ENCODE results near the gene PSMD8.
"Not testable (repeated sequence)": the region's sequence is repeated elsewhere in the genome, so short reads cannot be mapped to it uniquely, and the experiment has no call there.

PSMD8 gene

DNA sequence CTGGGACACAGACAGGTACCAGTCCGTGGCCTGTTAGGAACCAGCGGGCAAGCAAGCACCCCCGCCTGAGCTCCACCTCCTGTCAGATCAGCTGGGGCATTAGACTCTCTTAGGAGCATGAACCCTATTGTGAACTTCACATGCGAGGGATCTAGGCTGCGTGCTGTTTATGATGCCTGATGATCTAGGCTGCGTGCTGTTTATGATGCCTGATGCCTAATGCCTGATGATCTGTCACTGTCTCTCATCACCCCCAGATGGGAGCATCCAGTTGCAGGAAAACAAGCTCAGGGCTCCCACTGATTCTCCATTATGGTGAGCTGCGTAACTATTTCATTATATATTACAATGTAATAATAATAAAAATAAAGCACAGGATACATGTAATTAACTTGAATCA, 48.1 kb downstream of the PSMD8 start:
- peaks cover 12% of the 10 kb centered on the region for H3K27me3 ChIP-seq (ENCODE audit: control insufficient read depth, insufficient read depth, low read length, poor library complexity, severe bottlenecking)
- no peaks in the 10 kb centered on the region for H3K9me3 ChIP-seq (ENCODE audit: control insufficient read depth, low read length)
- 90 to 91% methylated on average over 6 of the region's 7 CpGs for WGBS, 2 experiments
- H3K4me3 ChIP-seq (ENCODE audit: insufficient read depth, low read depth, low read length) = no peak overlapping the region
- H3K4me1 ChIP-seq (ENCODE audit: control insufficient read depth, insufficient read depth, low read length) = peaks cover 6% of the 10 kb centered on the region
- H3K36me3 ChIP-seq (ENCODE audit: control insufficient read depth, insufficient read depth, low read length) = no peaks in the 10 kb centered on the region
- no peak overlapping the region for H3K27ac ChIP-seq (ENCODE audit: insufficient read depth, low read depth, low read length, poor library complexity, severe bottlenecking)

DNA sequence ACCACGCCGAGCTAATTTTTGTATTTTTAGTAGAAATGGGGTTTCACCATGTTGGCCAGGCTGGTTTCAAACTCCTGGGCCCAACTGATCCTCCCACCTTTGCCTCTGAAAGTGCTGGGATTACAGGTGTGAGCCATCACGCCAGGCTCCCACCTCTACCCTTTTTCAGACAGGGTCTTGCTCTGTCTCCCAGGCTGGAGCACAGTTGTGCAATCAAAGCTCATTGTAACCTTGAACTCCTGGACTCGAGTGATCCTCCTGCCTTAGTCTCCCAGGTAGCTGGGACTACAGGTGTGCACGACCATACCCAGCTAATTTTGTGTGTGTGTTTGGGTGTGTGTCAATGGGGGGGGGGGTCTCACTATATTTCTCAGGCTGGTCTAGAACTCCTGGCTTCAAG, 49.9 kb downstream of the PSMD8 start:
- 86 to 87% methylated on average over 5 of the region's 5 CpGs for WGBS, 2 experiments
- no peak overlapping the region for H3K4me3 ChIP-seq (ENCODE audit: insufficient read depth, low read depth, low read length)
- H3K27ac ChIP-seq (ENCODE audit: insufficient read depth, low read depth, low read length, poor library complexity, severe bottlenecking) = no peak overlapping the region
- no peaks in the 10 kb centered on the region for H3K27me3 ChIP-seq (ENCODE audit: control insufficient read depth, insufficient read depth, low read length, poor library complexity, severe bottlenecking)
- no peaks in the 10 kb centered on the region for H3K36me3 ChIP-seq (ENCODE audit: control insufficient read depth, insufficient read depth, low read length)
- peaks cover 6% of the 10 kb centered on the region for H3K4me1 ChIP-seq (ENCODE audit: control insufficient read depth, insufficient read depth, low read length)
- H3K9me3 ChIP-seq (ENCODE audit: control insufficient read depth, low read length) = no peaks in the 10 kb centered on the region

DNA sequence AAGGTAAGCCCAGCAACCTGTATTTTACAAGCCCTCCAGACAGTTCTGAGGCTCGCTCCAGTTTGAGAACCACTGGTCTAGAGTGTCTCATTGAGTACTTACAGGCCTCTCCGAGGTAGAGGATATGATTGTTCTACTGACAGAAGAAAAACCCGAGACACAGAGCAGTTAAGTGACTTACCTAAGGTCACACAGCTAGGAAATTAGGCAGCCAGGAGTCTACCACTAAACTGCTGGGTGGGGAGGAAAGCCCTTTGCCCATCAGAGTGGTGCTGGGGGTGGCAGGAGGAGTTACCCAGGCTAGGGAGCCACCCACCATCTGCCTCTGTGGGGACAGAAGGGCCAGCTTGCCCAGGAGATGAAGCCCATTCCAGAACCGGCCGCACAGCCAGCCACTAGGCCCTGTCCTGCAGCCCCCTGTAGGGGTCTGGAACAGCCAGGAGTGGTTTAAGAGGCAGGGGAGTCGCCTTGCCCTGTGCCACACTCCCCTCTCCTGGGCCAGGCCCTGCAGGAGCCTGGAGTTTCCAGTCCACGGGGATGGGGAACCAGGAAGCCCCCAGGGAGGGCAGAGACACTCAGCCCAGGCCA, 50.9 kb downstream of the PSMD8 start:
- Histone ChIP-seq H3K36me3 (ENCODE audit: control insufficient read depth, insufficient read depth, low read length) (no peaks in the 10 kb centered on the region), H3K27ac (ENCODE audit: insufficient read depth, low read depth, low read length, poor library complexity, severe bottlenecking) (no peak overlapping the region), H3K27me3 (ENCODE audit: control insufficient read depth, insufficient read depth, low read length, poor library complexity, severe bottlenecking) (no peaks in the 10 kb centered on the region), H3K4me3 (ENCODE audit: insufficient read depth, low read depth, low read length) (no peak overlapping the region), H3K9me3 (ENCODE audit: control insufficient read depth, low read length) (no peaks in the 10 kb centered on the region), H3K4me1 (ENCODE audit: control insufficient read depth, insufficient read depth, low read length) (peaks cover 6% of the 10 kb centered on the region)
- WGBS, 2 experiments = 83 to 85% methylated on average over 7 of the region's 7 CpGs

DNA sequence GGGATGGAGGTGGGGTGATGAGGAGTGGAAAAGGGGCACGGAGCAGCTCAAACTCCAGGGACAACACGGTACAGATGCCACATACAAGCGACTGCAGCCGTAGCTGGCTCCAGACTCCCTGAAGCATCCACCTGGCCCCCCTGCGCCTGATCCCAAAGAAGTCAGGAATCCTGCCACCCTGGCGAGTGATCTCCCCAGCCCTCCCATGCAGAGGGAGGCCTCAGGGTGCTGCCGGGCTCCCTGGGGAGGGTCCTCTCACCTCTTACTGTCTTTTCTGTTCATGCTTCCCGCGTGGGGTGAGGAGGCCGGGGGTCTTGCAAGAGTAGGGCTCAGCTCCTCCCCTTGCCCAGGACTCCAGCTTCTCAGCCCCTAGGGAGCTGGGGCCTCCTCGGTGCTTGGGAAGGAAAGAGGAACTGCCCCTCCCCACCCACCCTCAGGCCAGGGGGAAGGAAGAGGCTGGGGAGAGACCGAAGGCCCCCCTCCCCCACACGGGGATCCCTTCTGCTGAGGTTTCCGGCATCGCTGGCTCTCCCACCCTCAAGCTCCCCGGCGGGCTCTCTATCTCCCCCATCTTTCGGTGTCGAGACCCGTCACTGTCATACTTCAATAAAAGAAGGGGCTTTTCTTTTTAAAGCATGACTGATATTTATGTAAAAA, 51.6 kb downstream of the PSMD8 start, which contains the start of gene RASGRP4:
TSS of gene RASGRP4 (minus strand) at position 410 of the 657 bp plus-strand sequence. CDS start at position 282, 128 bp downstream.
- H3K4me1 ChIP-seq (ENCODE audit: control insufficient read depth, insufficient read depth, low read length) = peaks cover 6% of the 10 kb centered on the region
- 47 to 50% methylated on average over 14 to 18 of the region's 20 CpGs for WGBS, 2 experiments
- H3K27ac ChIP-seq (ENCODE audit: insufficient read depth, low read depth, low read length, poor library complexity, severe bottlenecking) = no peak within 1 kb of the TSS
- no peaks in the 10 kb centered on the region for H3K36me3 ChIP-seq (ENCODE audit: control insufficient read depth, insufficient read depth, low read length)
- no peaks in the 10 kb centered on the region for H3K27me3 ChIP-seq (ENCODE audit: control insufficient read depth, insufficient read depth, low read length, poor library complexity, severe bottlenecking)
- H3K4me3 ChIP-seq (ENCODE audit: insufficient read depth, low read depth, low read length) = no peak within 1 kb of the TSS
- H3K9me3 ChIP-seq (ENCODE audit: control insufficient read depth, low read length) = no peaks in the 10 kb centered on the region

DNA sequence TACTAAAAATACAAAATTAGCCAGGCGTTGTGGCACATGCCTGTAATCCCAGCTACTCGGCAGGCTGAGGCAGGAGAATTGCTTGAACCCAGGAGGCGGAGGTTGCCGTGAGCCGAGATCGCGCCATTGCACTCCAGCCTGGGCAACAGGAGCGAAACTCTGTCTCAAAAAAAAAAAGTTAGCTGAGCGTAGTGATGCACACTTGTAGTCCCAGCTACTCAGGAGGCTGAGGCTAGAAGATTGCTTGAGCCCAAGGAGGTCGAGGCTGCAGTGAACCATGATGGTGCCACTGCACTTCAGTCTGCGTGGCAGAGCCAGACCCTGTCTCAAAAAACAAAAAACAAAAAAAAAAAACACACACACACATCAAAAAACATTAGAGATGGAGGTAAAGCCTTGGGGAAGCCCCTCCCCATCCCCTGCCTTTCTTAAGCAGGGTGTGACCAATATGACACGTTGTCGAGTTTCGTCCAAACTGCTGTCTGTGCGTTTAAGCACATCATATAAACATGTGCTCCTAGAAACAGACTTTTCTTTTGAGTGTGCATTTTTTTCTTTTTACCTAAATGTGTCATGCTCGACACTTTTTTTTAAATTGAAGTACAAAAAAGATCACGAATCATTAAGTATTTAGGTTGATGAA, 52.8 kb downstream of the PSMD8 start:
- WGBS, 2 experiments = 91 to 92% methylated on average over 17 of the region's 17 CpGs

DNA sequence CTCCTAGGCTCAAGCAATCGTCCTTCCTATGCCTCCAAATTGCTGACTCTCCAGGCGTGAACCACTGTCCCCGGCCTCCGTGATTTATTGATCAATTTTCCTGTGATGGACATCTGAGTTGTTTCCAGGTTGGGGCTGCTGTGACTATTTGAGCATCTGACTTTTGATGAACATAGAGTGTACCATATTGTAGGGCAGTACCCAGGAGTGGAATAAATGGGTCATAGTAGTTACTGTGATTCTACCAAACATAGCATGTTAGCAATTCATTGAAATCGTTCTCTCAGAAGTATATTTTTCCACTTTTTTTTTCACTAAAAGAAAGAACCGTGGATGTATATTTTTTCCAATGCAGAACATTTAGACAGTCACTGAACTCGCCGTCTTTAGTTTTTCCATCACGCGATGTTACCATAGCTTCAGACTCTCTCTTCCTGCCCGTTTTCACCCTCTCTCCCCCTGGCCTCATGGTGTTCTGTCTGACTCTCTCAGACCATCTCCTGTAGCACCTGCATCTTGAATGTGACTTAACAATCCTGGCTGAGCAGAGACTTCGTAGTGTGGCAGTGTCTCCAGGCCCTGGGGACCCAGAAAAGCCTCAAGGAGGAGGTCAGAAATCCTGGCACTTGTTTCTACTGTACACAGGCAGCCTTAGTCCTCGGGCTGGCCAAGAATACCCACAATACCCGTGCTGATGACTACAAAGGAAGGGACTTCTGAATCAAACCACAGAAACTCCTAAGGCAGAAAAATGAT, 54.9 kb downstream of the PSMD8 start:
- WGBS, 2 experiments = 87 to 88% methylated on average over 14 of the region's 14 CpGs
- Histone ChIP-seq H3K27ac (ENCODE audit: insufficient read depth, low read depth, low read length, poor library complexity, severe bottlenecking) (no peak overlapping the region), H3K36me3 (ENCODE audit: control insufficient read depth, insufficient read depth, low read length) (no peaks in the 10 kb centered on the region), H3K4me3 (ENCODE audit: insufficient read depth, low read depth, low read length) (no peak overlapping the region), H3K9me3 (ENCODE audit: control insufficient read depth, low read length) (no peaks in the 10 kb centered on the region), H3K27me3 (ENCODE audit: control insufficient read depth, insufficient read depth, low read length, poor library complexity, severe bottlenecking) (no peaks in the 10 kb centered on the region), H3K4me1 (ENCODE audit: control insufficient read depth, insufficient read depth, low read length) (peaks cover 12% of the 10 kb centered on the region)

More for the DNA sequence above, 52.8 kb downstream of the PSMD8 start:
- not testable (repeated sequence) for H3K4me1 ChIP-seq (ENCODE audit: control insufficient read depth, insufficient read depth, low read length); H3K36me3 ChIP-seq (ENCODE audit: control insufficient read depth, insufficient read depth, low read length); H3K27ac ChIP-seq (ENCODE audit: insufficient read depth, low read depth, low read length, poor library complexity, severe bottlenecking); H3K27me3 ChIP-seq (ENCODE audit: control insufficient read depth, insufficient read depth, low read length, poor library complexity, severe bottlenecking); H3K4me3 ChIP-seq (ENCODE audit: insufficient read depth, low read depth, low read length); H3K9me3 ChIP-seq (ENCODE audit: control insufficient read depth, low read length)

DNA sequence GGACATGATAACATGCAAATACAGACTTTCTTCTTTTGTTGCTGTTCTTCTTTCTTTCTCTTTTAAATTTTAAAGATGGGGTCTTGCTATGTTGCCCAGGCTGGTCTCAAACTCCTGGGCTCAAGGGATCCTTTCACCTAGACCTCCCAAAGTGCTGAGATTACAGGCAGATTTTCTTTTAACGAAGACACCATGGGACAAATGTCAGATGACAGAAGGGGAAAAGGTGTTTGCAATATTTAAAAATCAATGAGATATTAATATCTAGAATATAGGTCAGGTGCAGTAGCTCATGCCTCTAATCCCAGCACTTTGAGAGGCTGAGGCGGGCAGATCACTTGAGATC, 55.4 kb downstream of the PSMD8 start:
- peaks cover 18% of the 10 kb centered on the region for H3K4me1 ChIP-seq (ENCODE audit: control insufficient read depth, insufficient read depth, low read length)
- no peaks in the 10 kb centered on the region for H3K9me3 ChIP-seq (ENCODE audit: control insufficient read depth, low read length)
- WGBS, 2 experiments = 92 to 100% methylated on average over 1 to 2 of the region's 2 CpGs
- H3K27ac ChIP-seq (ENCODE audit: insufficient read depth, low read depth, low read length, poor library complexity, severe bottlenecking) = no peak overlapping the region
- H3K4me3 ChIP-seq (ENCODE audit: insufficient read depth, low read depth, low read length) = no peak overlapping the region
- no peaks in the 10 kb centered on the region for H3K27me3 ChIP-seq (ENCODE audit: control insufficient read depth, insufficient read depth, low read length, poor library complexity, severe bottlenecking)
- no peaks in the 10 kb centered on the region for H3K36me3 ChIP-seq (ENCODE audit: control insufficient read depth, insufficient read depth, low read length)

DNA sequence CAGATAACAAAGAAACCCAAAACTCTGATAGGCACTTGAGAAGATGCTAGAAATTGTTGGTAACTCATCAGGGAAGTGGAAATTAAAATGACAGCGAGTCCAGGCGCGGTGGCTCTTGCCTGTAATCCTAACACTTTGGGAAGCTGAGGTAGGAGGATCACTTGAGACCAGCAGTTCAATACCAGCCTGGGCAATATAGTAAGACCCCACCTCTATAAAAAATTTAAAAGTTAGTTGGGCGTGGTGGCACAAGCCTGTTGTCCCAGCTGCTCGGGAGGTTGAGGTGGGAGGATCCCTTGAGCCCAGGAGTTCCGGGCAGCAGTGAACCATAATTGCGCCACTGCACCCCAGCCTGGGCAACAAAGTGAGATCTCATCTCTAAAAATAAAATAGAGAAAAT, 56.6 kb downstream of the PSMD8 start:
- WGBS, 2 experiments = 94 to 97% methylated on average over 7 of the region's 7 CpGs
- H3K9me3 ChIP-seq (ENCODE audit: control insufficient read depth, low read length) = no peaks in the 10 kb centered on the region

DNA sequence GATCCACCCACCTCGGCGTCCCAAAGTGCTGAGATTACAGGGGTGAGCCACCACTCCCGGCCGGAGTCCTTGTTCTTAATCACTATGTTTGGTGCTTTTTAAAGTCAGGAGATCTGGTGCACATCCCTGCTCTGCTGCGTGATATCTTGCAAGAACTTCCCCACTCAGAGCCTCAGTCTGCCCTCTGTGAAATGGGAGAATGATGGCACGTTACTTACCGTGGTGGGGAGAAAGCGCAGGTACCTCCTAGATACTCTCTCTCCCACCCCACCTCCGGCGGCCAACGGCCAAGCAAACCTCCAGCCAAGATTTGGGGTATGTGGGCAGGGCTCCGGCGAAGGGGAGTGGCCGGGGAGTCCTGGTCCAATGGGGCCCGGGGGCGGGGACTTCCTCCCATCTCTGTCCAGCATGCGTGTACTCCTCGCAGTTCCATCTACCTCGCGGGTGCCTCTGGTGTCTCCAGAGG, 58.9 kb downstream of the PSMD8 start, which contains the start of gene RYR1:
TSS of gene RYR1 (plus strand) at position 424 of the 466 bp plus-strand sequence. CDS start 139 bp downstream, outside the sequence.
- H3K27me3 ChIP-seq (ENCODE audit: control insufficient read depth, insufficient read depth, low read length, poor library complexity, severe bottlenecking) = no peaks in the 10 kb centered on the region
- H3K4me3 ChIP-seq (ENCODE audit: insufficient read depth, low read depth, low read length) = peak within 1 kb of the TSS; percentile 5
- H3K4me1 ChIP-seq (ENCODE audit: control insufficient read depth, insufficient read depth, low read length) = peaks cover 18% of the 10 kb centered on the region
- 17 to 20% methylated on average over 17 to 20 of the region's 20 CpGs for WGBS, 2 experiments
- no peaks in the 10 kb centered on the region for H3K36me3 ChIP-seq (ENCODE audit: control insufficient read depth, insufficient read depth, low read length)
- H3K9me3 ChIP-seq (ENCODE audit: control insufficient read depth, low read length) = no peaks in the 10 kb centered on the region
- no peak within 1 kb of the TSS for H3K27ac ChIP-seq (ENCODE audit: insufficient read depth, low read depth, low read length, poor library complexity, severe bottlenecking)

More for the DNA sequence above, 56.6 kb downstream of the PSMD8 start:
- Histone ChIP-seq H3K4me1 (ENCODE audit: control insufficient read depth, insufficient read depth, low read length) (peaks cover 18% of the 10 kb centered on the region), H3K27ac (ENCODE audit: insufficient read depth, low read depth, low read length, poor library complexity, severe bottlenecking) (no peak overlapping the region), H3K4me3 (ENCODE audit: insufficient read depth, low read depth, low read length) (no peak overlapping the region), H3K36me3 (ENCODE audit: control insufficient read depth, insufficient read depth, low read length) (no peaks in the 10 kb centered on the region), H3K27me3 (ENCODE audit: control insufficient read depth, insufficient read depth, low read length, poor library complexity, severe bottlenecking) (no peaks in the 10 kb centered on the region)

Data from ectodermal cell (in vitro differentiated cells).